GM15510 (cell line): ENCODE measurements around the gene GABRG3.

Source experiments
- POLR2A ChIP-seq: IDR thresholded peaks from 3 replicates; pipeline ENCODE4 v1.6.1; 2011; ENCODE audit warnings: borderline replicate concordance; ENCODE audit not compliant: insufficient read length; ENCODE audit errors: extremely low read depth

The GABRG3 gene

GRCh38 chr15:27585041-27585640 is 614.2 kb downstream of the GABRG3 start:
- TF ChIP-seq POLR2A: no peak

GRCh38 chr15:27587810-27588209 is 616.8 kb downstream of the GABRG3 start:
- no peak for TF ChIP-seq POLR2A

- TF ChIP-seq POLR2A: no peak
Measured at GRCh38 chr15:27589260-27589659, 618.3 kb downstream of the GABRG3 start.

DNA sequence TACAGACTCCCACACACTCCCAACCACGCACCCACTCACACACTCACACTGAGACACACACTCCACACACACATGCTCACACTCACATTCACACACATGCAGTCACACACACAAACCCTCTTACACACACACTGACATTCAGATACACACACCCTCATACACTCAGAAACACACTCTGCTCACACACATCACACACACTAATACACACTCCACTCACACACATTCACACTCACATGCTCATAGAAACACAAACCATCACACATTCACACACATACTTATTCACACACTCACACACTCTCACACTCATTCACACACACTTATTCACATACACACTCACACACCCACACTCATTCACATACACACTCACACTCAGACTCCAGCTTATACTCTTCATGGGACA is 618.8 kb downstream of the GABRG3 start:
- TF ChIP-seq POLR2A: no peak
